ENCODE data around the gene WFDC12. TPM values are rescaled to one million over a fixed set of nuclear protein-coding genes. Genes with fewer than 3 reads are reported as not detected.

Gene WFDC12
- total RNA-seq, 1 donor from 2014 or later: not detected

- no peak overlapping the region for H3K4me3 Mint-ChIP-seq (ENCODE audit: unreplicated experiment)
- no peaks in the 10 kb centered on the region for H3K4me1 Mint-ChIP-seq (ENCODE audit: unreplicated experiment)
- H3K27ac Mint-ChIP-seq (ENCODE audit: unreplicated experiment): no peak overlapping the region
- no peaks in the 10 kb centered on the region for H3K36me3 Mint-ChIP-seq (ENCODE audit: unreplicated experiment)
- H3K9me3 Mint-ChIP-seq (ENCODE audit: unreplicated experiment): peaks cover 7% of the 10 kb centered on the region
- DNase-seq (ENCODE audit: extremely low spot score, unreplicated experiment): no peak
- TF ChIP-seq CTCF (IDR thresholded peaks at IDR 0.05): no peak
- peaks cover 57% of the 10 kb centered on the region for H3K27me3 Mint-ChIP-seq (ENCODE audit: unreplicated experiment)
Measured at GRCh38 chr20:45115829-45116228, 8.4 kb downstream of the WFDC12 start.

GRCh38 chr20:45115386-45115774 lies 8.9 kb downstream of the WFDC12 start:
- DNase-seq (ENCODE audit: extremely low spot score, unreplicated experiment): no peak
- Mint-ChIP-seq H3K9me3 (ENCODE audit: unreplicated experiment) (peaks cover 4% of the 10 kb centered on the region), H3K27me3 (ENCODE audit: unreplicated experiment) (peaks cover 52% of the 10 kb centered on the region), H3K4me3 (ENCODE audit: unreplicated experiment) (no peak overlapping the region), H3K4me1 (ENCODE audit: unreplicated experiment) (no peaks in the 10 kb centered on the region), H3K36me3 (ENCODE audit: unreplicated experiment) (no peaks in the 10 kb centered on the region), H3K27ac (ENCODE audit: unreplicated experiment) (no peak overlapping the region)
- TF ChIP-seq CTCF (IDR thresholded peaks at IDR 0.05): no peak

GRCh38 chr20:45114465-45115385 lies 9.5 kb downstream of the WFDC12 start, which contains the start of gene WFDC5:
Gene WFDC5 (minus strand): TSS chr20:45115174. CDS start chr20:45115083, 91 bp downstream.
- DNase-seq (ENCODE audit: extremely low spot score, unreplicated experiment): no peak
- Mint-ChIP-seq H3K9me3 (ENCODE audit: unreplicated experiment) (no peaks in the 10 kb centered on the region), H3K27ac (ENCODE audit: unreplicated experiment) (no peak within 1 kb of the TSS), H3K36me3 (ENCODE audit: unreplicated experiment) (no peaks in the 10 kb centered on the region), H3K27me3 (ENCODE audit: unreplicated experiment) (peaks cover 49% of the 10 kb centered on the region), H3K4me1 (ENCODE audit: unreplicated experiment) (no peaks in the 10 kb centered on the region), H3K4me3 (ENCODE audit: unreplicated experiment) (no peak within 1 kb of the TSS)
- TF ChIP-seq CTCF (IDR thresholded peaks at IDR 0.05): no peak

- no peak overlapping the region for H3K4me3 Mint-ChIP-seq (ENCODE audit: unreplicated experiment)
- no peaks in the 10 kb centered on the region for H3K36me3 Mint-ChIP-seq (ENCODE audit: unreplicated experiment)
- H3K9me3 Mint-ChIP-seq (ENCODE audit: unreplicated experiment): no peaks in the 10 kb centered on the region
- no peaks in the 10 kb centered on the region for H3K4me1 Mint-ChIP-seq (ENCODE audit: unreplicated experiment)
- no peak overlapping the region for H3K27ac Mint-ChIP-seq (ENCODE audit: unreplicated experiment)
- H3K27me3 Mint-ChIP-seq (ENCODE audit: unreplicated experiment): peaks cover 42% of the 10 kb centered on the region
- TF ChIP-seq CTCF (IDR thresholded peaks at IDR 0.05): no peak
- DNase-seq (ENCODE audit: extremely low spot score, unreplicated experiment): no peak
Measured at GRCh38 chr20:45113865-45114264, 10.4 kb downstream of the WFDC12 start.

- no peak for DNase-seq (ENCODE audit: extremely low spot score, unreplicated experiment)
- Mint-ChIP-seq H3K27me3 (ENCODE audit: unreplicated experiment) (peaks cover 31% of the 10 kb centered on the region), H3K36me3 (ENCODE audit: unreplicated experiment) (no peaks in the 10 kb centered on the region), H3K27ac (ENCODE audit: unreplicated experiment) (no peak overlapping the region), H3K9me3 (ENCODE audit: unreplicated experiment) (no peaks in the 10 kb centered on the region), H3K4me3 (ENCODE audit: unreplicated experiment) (no peak overlapping the region), H3K4me1 (ENCODE audit: unreplicated experiment) (no peaks in the 10 kb centered on the region)
- TF ChIP-seq CTCF (IDR thresholded peaks at IDR 0.05): no peak
Measured at GRCh38 chr20:45112754-45113153, 11.5 kb downstream of the WFDC12 start.

Data from osteocyte (in vitro differentiated cells).